NOMO-1 treated with dmso at 0.1 percent for 144 hours (cell line): Measurements from ENCODE around the gene PPP1R1A.

Source experiments
- DNase-seq: peaks from one replicate; lab custom pipeline; 2025; ENCODE audit not compliant: unreplicated experiment; lab: John Stamatoyannopoulos, UW

The PPP1R1A gene

DNA sequence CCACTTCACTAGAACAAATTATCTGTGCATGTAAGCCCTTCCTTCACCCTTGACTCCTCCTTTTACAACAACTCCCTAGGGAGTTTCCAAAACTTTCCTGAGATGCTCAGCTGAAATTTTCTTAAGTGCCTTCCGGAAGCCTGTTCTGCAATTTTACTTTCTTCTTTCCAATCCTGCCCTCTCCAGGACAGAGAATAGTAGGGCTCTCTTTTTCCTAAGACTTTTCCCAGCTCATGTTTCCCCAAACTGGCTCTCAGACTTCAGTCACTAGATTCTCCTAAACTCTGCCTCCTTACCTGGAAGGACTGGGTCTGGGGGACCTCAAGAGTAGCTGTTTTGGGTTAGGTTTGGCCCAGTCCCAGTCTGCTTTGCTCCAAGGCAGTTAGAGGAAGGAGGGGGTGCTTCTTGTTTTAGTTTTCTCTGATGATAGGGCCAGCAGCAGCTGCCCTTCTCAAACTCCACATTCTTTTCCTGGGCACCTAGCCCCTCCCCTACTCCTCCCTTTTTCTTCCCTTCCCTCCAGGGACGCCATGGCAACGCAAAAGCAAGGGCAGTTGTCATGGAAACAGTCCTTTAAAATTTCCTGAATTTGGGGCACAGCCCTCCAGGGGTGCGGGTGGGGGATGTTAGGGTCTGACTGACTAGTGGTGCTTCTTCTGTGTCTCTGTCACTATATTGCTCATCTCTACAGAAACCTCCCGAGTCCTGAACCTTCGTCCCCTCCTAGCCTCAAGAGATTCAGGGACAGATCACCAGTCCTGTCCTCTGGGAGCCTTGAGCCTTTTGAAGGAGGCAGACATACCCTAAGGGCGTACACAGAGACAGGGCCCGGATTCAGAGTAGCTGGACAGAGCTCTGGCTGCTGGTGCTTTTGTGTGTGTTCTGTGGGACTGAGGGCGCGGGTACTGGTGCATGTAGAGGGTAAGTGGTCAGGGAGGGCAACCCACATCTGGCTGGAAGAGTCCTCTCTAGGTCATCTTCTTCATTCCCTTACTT, 17.0 kb downstream of the PPP1R1A start:
- DNase-seq, result no peak

DNA sequence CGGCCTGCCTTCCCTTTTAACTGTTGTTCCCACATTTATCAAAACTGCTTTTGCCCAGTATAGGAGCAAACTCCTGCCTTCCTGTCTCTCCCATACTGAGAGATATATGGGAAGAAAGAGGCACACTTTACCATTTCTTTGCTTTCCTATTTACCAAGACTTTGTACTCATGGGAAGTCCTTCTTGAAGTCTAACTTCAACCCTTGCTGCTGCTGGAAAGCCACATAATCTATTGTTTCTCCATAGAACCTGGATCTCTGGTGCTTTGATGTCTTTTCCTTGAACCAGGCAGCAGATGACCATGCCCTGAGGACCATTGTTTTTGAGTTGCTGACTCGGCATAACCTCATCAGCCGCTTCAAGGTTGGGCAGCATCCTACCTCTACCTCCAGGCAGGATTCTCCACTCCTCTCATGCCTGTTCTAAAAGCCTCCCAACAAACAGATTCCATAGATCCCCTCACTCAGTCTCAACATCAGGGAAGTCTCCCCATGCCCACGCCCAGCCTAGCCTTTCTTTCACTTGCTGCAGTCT, 18.4 kb downstream of the PPP1R1A start:
- no peak for DNase-seq

DNA sequence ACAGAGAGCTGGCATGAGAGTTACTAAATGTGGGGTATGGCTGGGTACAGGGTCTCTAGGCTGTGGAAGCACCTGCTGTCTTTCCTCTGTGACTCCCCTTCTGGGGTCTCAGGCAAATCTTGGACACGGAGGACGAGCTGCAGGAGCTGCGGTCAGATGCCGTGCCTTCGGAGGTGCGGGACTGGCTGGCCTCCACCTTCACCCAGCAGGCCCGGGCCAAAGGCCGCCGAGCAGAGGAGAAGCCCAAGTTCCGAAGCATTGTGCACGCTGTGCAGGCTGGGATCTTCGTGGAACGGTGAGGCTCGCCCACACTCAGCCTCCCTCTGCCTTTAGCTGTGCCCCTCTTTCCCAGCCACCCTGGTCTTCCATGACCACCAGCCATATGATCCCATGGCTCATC, 19.4 kb downstream of the PPP1R1A start:
- DNase-seq, result no peak

DNA sequence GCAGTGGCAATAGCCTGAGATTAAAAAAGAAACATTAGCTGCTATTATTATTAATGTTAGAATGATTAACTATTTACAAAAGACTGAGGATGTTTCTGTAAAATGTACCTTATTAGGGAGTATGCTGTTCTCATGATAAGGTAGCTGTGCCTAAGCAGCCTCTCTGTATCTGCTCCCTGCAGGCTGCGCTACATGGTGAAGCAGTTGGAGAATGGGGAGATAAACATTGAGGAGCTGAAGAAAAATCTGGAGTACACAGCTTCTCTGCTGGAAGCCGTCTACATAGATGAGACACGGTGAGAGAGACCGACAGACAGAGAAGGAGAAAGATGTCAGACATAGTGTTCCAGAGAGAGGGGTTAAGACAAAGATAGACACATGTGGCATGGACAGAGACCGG, 21.7 kb downstream of the PPP1R1A start:
- no peak for DNase-seq

DNA sequence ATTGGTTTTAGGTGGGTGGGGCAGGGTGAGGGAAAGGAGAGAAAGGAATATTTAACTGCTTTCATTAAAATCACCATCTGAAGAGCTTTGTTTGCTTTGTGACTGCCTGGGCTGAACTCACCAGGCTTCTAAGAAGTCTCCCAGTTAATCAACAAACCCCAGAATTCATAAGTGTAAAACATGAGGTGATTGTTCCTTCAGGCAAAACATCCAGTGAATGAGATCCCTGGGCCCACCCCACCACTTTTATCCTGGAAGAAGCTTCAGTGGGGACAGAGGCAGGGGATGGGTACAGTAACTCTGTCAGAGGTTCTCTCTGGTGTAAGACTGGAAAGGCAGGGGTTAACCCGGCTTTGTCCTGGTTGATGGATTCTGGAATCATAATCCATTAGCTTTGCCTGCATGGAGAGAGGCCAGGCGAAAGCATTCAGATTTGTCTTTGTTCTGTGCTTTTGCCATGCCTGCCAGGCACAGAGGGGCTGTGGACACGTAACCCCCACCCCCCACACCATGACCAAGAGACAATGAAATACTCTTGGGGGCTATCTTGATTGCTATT, 22.4 kb downstream of the PPP1R1A start:
- no peak for DNase-seq

DNA sequence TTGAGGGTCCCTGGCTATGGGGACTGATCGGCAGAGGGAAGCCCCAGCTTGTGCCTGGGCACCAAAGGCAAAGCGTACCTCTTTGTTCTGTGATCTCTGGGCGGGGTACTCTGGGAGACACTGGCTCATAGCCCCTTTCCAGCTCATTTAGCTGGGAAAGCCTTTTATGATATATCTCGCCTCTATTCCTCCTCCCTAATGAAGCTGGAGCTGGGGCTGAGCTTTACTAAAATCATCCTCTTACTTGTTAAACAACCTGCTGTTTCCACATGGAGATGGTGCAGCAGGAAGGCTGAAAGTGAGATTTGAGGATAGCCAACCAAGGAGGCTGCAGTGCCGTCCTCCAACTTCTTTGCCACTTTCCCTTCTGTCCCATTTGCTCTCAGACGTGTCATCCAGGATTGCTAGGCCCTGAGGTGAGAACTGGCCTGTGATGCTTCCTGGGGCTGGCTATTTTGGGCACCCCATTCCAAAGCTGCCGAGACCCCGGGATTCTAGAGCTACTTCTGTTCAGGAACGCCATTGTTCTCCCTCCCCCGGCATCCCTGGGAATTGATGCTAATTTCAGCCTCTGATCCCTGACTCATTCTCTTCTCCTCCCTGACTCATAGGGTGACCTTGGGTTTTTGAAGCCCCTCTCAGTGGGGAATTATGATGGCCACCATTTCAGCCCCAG, 23.0 kb downstream of the PPP1R1A start:
- DNase-seq, result no peak

DNA sequence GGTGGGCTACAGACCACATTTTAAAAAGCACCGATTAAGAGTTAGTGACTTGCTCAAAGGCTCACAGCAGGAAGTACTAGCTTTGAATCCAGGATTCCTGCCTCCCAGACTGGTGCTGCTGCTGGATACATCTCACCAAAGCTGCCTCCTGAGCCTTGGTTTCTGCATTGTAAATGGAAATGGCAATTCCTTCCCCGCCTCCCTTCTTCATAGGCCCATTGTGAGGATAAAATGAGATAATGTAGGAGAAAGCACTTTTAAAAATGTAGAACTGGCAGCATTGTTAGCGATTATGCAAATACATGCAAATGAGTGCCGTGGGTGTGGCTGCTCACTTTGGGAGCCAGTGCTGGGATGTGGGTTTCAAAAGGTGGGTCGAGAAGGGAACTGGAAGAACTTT, 23.7 kb downstream of the PPP1R1A start:
- DNase-seq, result no peak

DNA sequence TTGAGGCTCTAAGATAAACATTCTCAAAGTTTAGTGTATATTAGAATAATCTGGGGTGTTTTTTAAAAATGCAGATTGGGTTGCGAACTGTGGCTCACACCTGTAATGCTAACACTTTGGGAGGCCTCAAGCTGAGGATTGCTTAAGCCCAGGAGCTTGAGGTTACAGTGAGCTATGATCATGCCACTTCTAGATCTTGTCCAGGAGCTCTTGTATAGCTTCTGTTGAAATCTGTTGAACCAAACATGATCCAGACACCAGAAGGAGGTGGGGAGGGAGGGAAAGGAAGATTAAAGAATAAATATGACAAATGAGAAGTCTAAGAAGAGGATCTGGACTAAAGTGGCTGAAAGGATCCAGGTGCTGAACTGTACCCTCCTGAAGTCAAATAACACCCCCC, 24.7 kb downstream of the PPP1R1A start:
- DNase-seq, result no peak

DNA sequence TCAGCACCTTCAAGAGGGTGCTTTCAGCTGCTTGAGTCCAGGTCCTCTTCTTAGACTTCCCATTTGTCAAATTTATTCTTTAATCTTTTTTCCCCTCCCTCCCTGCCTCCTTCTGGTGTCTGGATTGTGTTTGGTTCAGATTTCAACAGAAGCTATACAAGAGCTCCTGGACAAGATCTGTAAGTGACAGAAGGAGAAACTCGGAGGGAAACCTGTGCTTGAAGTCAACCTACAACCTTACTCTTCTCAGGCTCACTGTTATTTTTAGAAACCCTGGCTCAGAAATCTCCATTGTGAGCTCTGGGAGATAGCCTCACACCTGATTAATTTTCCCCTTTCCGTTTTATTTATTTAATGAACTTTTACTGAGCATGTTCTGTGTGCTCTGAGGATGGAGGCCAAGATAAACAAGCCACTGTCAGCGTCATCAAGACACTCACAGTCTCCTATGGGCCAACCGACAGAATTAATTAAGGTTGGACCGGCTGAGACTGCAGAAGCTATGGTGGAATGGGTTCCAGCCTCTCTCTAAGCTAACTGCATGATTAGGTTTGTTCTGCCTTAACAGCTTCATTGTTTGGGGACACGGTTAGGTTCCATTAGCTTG, 25.6 kb downstream of the PPP1R1A start:
- no peak for DNase-seq

DNA sequence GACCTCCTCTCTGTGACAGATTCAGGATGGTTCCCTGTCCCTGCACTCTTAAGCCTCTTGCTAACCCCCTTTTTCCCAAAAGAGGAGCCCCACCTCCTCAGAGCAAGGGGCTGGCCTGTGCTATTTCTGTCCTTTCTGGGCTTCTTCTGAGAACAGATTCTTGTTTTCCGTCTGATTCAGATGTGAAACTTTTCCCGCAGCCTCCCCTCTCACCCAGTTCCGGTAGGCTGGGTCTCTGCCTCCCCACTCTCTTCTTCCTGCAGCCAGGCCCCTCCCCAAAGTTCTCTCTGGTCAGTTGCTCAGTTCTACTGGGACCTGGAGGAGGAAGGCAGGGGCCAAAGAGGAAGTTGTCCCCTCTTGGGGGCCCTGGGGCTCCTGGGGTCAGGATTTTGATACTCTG, 27.3 kb downstream of the PPP1R1A start:
- peak; percentile 8 for DNase-seq

DNA sequence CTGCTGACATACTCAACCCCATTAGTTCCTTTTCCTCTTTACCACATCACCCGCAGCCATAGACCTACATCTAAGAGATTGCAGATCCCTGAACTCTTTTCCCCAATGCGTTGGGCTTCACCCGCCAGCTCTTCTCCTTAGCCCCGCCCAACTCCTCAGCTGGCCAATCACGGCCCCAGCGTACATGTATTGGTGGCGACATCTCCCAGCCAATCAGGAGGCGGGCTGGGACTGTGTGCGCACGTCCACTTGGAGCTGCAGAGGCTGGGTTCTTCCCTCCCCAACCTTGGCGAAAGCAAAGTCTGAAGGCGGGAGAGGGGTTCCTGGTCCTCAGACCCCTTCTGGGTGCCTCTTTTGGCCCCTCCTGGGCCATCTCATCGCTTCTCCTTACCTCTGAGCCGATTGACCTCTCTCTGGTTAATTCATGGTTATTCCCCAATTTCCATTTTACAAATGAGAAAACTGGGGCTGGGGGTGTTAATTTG, 28.0 kb downstream of the PPP1R1A start:
- DNase-seq, result peak; percentile 62

DNA sequence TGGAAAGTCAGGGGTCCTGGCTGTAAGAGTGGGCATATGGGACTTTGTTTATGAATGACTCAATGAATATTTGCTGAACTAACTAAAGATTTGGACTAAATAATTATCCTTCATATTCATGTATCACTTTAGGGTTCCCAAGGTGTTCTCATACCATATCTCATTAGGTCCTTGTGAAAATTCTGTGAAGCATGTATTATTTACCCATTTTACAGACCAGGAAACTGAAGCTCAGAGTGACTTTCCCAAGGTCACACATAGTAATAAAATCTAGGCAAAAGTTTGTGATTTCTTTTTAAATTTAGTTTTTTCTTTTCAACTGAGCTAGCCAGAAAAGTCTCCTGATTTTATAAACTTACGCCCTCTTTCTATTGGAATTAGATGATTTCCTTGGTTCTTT, 29.7 kb downstream of the PPP1R1A start:
- no peak for DNase-seq

DNA sequence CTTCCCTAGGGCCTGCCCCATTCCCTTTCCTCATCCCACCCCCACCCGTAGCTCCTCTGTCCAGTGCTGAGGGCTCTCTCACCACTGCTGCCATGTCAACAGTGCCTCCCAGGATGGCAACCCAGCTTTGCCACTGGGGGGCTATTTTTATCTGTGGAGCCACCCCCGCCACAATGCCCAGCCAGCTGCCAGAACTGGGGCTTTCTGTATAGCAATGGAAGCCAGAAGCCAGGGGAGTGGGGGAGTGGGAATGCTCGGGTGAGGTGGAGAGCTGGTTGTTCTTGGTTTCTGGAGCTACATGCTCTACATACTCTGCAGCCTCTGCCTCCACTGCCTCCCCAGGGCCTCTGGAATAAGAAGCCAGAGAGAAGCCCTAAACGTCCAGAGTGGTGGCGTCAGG, 30.1 kb downstream of the PPP1R1A start:
- no peak for DNase-seq

DNA sequence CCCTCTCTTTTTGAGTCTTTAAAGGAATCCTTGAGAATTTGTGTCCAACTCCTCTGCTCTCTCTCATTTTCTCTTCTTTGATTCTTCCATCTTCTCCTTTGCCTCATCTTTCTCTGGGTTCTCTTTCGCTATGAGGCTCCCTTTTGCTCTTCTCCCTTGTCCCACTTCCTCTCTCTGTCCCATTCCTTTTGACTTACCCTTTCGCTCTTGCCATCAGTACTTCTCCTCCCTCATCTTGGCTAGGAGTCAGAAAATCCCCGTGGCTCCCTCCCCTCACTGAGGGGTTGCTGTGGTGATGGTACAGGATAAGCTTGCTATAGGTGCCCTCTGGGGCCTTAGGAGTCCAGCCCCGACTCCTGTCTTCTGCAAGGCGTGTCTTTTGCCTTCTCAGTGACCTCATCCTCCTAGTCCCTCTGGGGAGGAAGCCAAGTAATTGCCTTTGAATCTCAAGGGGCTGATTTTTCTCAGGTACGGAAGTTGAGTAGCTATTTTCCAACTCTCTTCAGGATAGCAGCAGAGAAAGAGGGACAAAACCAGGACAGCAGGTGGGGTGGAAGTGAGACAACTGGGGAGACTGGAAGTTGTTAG, 32.7 kb downstream of the PPP1R1A start:
- no peak for DNase-seq

DNA sequence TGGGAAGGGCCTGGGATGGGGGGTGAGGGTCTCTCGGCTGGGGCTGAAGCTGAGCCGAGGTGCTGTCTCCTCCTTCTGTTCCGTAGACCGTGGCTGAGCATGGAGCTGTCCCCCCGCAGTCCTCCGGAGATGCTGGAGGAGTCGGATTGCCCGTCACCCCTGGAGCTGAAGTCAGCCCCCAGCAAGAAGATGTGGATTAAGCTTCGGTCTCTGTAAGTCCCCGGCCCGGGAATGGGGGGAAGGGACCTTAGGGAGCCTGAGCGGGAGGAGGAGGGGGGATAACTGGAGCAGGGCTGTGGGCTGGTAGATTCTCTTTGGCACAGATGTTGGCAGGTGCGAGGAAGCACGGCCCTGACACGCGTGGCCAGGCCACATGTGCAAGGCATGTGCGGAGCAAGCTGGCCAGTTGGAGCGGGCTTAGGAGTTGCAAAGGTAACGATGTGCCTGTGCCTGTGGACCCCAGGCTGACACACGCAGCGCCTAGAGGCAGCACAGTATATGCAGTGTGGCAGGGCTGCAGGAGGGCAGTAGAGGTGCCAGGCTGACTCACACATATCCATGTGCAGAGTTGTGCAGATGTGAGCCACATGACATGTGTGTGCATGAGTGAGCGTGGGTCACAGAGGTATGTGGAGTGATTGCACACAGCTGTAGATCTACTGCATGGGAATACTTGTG, 38.5 kb downstream of the PPP1R1A start:
- no peak for DNase-seq

DNA sequence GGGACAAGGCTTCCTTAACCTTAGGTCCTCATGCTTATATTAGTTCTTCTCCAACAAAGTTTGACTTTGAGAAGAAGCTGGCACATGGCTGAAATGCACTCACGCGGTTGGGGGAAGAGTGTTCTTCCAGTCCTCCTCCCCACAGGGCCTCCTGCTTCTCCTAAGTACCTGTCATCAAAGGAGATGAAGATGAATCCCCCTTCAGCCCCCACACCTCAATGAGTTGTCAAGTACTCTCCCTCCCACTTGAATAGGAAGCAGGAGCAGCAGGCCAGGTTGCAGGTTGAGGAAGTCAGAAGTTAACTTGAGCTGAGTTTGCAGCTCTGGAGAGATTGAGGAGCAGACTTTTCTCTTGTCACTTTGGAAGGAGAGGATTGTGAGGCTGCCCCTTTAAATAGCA, 41.9 kb downstream of the PPP1R1A start:
- no peak for DNase-seq

DNA sequence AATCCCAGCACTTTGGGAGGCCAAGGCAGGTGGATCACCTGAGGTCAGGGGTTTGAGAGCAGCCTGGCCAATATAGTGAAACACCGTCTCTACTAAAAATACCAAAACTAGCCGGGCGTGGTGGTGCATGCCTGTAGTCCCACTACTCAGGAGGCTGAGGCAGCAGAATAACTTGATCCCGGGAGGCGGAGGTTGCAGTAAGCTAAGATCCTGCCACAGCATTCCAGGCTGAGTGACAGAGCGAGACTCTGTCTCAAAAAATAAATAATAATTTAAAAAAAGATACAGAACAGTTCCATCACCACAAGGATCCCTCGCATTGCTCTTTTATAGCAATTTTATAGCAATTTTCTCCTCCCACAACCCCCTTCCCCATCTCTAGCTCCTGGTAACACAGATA, 43.7 kb downstream of the PPP1R1A start:
- no peak for DNase-seq

DNA sequence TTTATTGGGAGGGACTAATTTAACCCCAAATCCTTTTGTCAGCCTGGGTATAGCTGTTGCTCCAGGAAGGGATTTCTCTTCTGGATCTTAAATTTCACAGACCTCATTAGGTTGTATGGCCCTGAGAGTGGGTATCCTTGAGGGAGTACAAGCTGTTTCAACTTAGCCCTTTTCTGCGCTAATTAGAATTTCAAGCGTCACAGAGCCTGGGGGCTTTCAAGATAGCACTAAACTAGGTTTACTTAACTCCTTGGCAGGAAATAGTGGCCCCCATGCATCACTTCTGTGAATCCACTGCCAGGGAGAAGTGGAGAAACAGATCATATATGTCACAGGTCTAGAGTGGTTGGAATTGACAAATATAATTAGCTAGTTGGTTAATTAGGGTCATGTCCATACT, 44.9 kb downstream of the PPP1R1A start:
- no peak for DNase-seq

DNA sequence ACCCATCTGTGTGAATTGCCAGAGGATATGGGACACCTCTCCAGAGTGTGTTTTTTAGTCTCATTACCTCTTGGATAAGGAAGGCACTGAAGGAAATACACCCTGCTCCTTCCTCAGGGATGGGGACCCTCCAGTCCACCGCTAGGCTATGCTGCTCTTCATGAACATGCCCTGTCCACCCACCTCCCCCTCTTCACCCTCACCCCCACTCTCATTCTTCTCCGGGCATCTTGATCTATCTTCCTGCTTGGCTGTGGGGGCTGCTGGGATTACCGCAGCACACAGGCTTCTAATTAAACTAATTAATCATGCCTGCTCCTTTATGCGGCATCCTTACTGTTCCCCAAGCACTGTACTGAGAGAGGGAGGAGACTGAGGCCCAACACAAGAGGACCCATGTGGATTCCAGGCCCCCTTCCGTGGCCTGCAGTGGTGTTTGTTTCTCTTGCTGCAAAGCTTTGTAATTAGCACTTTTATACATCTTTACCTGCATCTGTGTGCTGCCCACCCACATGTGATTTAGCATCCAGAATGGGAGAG, 46.6 kb downstream of the PPP1R1A start:
- no peak for DNase-seq

DNA sequence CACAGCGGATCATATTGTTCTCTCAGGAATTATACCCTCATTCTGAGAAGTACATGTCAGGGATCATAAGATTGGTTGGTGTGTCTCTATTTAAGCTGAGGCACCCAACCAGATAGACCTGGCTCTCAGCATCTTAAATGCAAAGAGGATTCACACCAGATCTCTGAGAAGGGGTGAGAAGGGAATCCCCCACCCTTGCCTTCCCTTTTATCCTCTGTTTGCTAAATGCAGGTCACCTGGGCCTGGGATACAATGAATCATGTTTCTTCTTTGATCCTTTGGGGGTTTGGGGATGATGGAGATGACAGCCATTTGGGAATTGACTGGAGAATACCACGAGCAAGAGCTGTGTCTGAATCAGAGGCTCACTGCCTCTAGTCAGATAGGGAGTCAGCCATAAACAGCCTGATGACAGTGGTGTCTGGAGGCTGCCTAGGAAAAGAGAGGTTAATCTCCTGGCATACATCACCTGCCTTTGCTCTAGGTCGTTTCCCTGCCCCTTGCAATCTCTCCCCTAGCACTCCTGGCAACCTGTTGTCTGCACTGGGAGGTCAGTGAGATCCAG, 50.2 kb downstream of the PPP1R1A start:
- DNase-seq, result no peak
